ENCODE measurements around the gene YARS1.
A peak's percentile ranks its signal among the peaks of the same experiment; 100 is the strongest.

YARS1 gene

DNA sequence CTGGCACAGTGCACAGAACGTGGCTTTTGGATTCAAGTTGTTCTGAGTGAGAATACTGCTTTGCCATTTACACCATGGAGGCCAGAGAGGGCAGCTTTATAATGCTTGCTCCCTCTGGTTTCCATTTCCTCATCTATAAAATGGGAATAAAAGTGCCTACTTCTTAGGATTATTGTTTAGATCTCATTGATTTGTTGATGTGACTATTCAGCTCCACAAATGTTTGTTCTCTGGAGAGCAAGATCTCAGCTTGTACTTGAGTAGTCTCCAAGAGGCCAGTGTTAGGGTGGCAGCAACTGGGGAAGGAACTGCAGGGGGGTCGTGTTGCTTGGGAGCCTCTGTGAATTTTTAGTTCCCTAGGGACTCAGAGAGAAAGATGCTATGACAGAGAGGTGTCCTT is 55.2 kb downstream of the YARS1 start:
- DNase-seq: peak; percentile 57

- DNase-seq: peak; percentile 93
Measured at GRCh38 chr1:32761253-32761877, 55.8 kb downstream of the YARS1 start.

DNA sequence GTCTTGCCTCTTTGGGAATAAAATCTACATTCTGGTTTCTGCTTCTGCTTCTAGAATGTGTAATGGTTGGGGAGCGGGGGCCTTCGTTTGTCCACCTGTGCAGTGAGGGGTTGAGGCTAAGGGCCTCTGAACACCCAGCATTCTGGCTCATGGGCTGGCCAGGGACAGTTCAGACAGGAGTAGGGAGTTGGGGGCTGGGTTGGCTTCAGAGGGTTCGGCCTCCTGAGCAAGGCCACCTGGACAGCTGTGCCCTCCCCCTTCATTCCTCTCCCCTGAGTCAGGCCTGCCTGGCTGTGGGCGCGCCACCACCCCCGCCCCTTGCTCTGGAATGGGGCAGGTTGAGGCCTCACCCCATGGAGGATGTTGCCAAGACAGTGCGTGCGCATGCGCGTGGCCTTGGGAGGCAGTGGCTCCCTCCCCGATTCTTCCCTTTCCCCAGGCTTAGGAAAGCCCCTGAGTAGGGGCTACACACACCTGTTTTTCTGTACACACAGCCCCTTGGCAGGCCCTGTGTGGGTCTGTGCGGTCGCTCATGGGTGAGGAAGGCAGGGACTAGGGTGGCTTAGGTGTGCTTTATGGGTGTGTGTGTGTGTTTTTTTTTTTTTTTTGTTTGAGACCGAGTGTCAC is 57.0 kb downstream of the YARS1 start:
- DNase-seq: no peak

DNA sequence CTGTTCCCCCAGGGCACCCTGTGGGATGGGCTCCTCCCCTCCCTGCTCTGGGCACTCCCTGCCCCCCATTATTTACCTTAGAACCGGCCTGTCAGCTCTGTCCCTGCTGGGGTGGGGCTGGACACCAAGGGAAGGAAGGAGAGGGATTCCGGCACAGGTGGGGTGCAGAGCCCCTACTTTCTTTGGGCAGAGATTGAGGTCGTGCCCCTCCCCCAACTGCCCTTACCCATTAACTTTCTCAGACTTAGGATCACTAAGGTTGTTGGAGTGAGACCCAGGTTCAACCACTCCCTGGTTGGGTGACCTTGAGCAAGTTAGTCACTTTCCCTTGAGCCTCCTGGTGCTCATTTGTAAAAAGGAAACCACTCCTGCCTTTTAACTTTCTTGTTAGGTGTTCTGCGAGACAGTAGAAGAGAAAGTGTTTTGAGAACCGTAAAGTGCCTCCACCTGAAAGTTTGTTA is 57.6 kb downstream of the YARS1 start:
- DNase-seq: no peak

DNA sequence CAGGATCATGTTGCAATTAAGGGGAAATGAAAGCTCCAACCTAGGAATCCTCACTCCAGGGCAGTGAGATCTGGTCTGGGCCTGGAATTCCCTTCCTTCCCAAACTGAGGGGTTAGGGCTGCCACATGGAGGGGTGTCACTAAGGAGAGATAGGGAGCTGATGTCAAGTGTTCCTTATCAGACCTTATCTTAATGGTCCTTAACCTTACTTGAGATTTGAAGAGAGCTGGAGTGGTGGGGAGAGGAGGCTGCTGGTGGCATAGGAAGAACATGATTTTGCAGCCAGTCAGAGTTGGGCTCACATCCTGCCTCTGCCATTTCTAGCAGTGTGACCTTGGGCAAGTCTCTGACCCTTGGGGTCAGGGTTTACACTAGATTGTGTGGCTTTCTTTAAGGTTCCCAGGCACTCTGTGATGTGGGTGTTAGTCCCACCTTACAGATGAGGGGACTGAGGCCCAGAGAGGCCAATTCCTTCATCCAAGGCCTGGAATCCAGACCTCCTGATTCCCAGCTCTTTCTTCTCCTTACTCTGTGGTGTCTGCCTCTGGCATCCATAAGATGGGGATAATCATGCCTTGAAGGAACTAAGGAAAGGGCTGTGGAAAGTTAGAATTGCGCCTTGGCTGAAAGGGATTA is 58.2 kb downstream of the YARS1 start:
- DNase-seq: peak; percentile 19

DNA sequence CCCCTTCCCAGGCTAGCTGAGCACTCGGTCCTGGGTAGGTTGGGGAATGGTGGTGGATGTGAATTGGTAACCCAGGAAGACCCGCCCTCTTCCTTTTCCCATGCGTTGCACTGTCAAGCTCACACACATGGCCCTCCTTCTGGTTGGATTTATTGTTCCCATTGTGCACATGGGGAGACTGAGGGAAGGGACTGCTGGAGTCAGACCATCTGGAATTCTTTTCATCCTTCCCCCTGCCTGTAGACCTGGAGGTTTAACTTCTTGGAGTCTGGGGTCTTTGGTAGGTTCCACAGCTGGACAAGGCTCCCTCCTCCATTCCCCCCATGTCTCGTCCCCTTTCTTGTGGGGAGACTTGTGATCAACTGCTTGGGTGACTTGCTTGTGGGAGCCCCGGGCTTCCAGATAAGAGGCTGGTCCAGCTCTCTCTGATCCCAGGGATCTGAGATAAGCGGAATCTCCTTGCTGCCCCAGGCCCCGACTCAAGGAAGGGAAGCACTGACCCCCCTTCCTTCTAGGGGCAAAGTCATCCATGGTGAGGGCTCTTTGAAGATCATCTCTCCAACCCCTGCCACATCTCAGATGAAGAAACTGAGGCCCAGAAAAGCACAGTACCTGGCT is 58.9 kb downstream of the YARS1 start:
- DNase-seq: peak; percentile 16

- DNase-seq: peak; percentile 92
Measured at GRCh38 chr1:32757213-32757895, 59.8 kb downstream of the YARS1 start.

DNA sequence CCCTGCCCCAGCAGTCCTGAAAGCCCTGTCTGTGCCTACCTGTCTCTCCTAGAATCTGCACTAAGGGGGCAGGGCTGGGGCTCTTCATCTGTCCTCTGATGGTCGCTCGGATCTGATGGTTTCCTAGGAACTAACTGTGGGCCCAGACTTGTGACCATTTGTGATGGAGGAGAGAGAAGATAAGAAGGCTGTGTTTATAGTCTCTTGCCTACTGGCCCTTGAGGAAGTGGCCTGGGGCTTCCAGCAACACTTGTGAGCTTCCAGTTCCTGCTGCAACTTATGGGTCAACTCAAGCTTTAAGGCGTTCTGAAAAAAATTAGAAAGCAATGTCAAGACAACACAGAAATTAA is 61.4 kb downstream of the YARS1 start:
- peak; percentile 77 for DNase-seq

- peak; percentile 5 for DNase-seq
Measured at GRCh38 chr1:32755098-32755809, 61.9 kb downstream of the YARS1 start.

- peak; percentile 56 for DNase-seq
Measured at GRCh38 chr1:32754317-32755097, 62.7 kb downstream of the YARS1 start.

GRCh38 chr1:32753532-32754316 is 63.4 kb downstream of the YARS1 start:
- peak; percentile 88 for DNase-seq

DNA sequence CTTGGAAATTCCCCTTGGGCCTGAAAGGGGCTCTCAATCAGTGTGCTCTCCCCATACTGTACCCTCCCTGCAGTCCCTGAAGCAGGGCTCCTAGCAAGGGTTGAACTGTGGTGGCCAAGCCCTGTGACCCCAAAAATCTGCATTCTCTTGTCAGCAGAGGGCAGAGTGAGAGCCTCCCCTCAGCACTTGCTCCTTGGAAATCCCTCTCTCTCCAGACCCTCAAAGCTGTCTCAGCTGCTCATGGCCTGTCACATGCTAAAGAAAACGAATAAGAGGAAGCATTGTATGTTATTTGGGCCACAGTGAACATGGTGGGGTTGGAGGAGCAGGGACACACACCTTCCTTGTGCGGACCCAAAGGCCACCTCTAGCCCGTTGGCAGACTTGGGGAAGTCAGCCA is 67.4 kb downstream of the YARS1 start:
- DNase-seq: peak; percentile 54

DNA sequence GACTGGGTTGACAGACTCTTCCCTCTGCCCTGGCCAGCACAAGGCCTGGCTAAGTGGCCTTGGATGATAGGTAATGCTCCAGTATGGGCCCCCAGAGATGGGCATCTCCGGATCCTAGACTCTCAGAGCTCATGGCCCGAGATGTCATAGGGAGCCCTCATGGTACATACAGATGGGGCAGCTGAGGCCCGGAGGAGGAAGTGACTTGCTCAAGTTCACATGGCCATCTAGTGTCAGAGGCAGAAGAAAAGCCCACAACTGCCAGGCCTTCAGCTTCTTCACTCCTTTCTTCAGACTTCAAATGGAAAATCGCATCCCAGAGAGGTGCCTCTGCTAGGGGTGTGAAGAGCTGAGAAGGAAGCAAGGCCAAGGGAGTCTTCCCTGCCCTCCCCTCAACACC is 67.8 kb downstream of the YARS1 start:
- DNase-seq: no peak

DNA sequence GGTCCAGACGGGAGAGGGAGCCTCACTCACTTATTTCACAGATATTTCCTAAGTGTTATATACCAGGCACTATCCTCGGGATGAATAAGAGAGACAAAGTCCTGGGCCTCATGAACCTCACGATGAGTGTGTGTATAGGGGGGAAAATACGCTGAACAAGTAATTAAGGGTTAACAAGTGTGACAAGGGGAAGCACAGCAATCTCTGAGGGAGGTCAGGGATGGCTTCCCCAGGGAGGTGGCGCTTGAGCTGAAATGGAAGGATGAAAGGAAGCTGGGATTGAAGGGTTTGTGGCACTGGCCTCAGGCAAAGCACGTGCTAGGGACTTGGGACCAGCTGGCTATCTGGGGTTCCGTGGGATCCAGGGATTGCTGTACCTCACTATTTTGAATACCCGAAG is 68.2 kb downstream of the YARS1 start:
- no peak for DNase-seq

GRCh38 chr1:32748348-32748747 is 68.8 kb downstream of the YARS1 start:
- no peak for DNase-seq

GRCh38 chr1:32746130-32746529 is 71.0 kb downstream of the YARS1 start:
- DNase-seq: no peak

GRCh38 chr1:32744071-32744425 is 73.1 kb downstream of the YARS1 start:
- DNase-seq: no peak

DNA sequence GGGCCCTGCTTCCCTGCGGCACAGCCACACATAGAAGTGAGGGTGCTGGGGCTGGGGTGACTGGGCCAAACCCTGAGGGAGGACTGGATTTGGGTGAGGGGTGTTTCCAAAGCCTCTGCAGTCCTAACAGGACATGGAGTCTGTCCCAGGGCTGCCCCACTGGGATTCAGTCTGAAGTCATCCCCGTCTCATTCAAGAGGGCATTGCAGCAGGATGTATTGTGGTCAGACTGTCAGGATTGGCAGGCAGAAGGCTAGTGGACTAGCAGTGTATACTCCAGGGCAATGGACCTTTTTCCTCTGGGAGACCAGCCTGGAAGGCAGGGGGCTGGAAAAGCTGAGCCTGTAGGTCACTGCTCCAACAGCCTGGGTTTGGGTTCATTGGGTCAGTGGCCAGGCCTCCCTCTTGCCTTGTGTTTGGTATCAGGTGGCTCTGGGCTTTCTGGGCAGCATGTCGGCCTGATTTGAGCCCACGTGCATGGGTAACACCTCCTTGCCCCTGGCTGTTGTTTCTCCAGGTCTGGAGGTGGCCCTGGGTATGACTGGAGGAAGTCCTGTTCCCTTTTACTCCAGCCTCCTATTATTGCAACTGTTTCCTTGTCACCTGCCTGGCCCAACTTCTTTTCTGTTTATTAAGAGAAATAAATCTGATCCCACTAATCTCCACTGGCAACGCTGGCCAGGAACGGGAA is 73.6 kb downstream of the YARS1 start:
- no peak for DNase-seq

- no peak for DNase-seq
Measured at GRCh38 chr1:32742956-32743355, 74.2 kb downstream of the YARS1 start.

DNA sequence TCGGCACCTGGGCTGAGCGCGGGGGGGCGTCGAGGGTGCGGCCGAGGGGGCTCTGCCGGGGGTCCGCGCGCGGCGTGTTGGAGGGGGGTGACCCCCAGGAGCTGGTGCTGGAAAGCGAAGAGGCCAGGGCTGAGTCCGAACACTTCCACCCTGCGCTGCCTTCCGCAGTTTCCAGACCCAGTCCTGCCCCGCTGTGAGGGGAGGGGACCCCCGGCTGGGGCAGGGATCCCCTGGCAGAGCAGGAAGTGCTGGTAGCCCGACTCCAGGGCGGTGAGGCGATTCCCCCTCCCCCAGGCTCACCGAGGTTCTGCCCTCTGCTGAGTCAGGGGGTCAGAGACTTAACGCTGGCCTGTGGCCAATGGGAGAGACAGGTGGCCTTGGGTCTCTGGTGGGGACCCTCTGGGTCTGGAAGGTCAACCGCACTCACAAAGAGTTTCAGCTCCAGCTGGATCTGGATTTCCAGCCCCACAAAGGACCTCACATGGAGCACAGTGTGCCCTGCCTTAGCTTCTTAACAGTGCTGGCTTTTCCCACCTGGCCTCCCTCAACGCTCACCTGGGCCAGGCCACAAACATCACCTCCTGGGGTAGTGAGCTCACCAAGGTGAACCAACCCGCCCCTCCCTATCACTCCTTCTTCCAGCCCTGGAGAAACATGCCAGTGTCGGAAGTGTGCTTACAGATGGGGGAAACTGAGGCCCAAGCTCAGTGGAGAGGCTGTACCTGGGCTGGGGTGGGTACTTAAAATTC is 74.8 kb downstream of the YARS1 start:
- DNase-seq: no peak
